Hematopoietic multipotent progenitor cell treated with erythropoietin and hydrocortisone succinate and interleukin-3 and kit ligand, for 4 days (in vitro differentiated cells): ENCODE results near the gene PRTFDC1.
"Not testable (repeated sequence)": the region's sequence is repeated elsewhere in the genome, so short reads cannot be mapped to it uniquely, and the experiment has no call there.

Source experiments
- DNase-seq: peaks from one replicate; pipeline ENCODE4 v3.0.0-alpha.2; 2015

PRTFDC1 gene

GRCh38 chr10:24963521-24964041, 11.2 kb upstream of the PRTFDC1 start:
- no peak for DNase-seq

GRCh38 chr10:24962995-24963394, 10.6 kb upstream of the PRTFDC1 start:
- no peak for DNase-seq

DNA sequence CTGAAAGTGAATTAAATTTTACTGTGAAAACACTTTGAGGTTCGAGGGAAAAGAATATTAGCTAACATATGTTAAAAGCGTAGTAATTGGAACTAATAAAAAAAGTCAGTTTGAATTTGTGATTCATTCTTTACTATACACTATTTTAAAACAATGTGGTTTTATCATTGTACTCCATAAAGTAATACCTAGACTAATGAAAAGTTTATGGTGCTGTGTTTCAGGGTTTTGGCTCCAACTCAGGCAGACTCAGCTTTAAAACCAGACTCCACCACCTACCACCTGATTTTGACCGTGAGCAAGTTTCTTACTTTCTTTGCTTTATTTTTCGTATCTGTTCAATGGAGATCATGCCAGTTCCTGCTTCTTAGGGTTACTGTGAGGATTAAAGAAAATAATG, 9.2 kb upstream of the PRTFDC1 start:
- DNase-seq = no peak

- no peak for DNase-seq
Observed at GRCh38 chr10:24959382-24959730, 7.0 kb upstream of the PRTFDC1 start.

GRCh38 chr10:24958721-24959381, 6.4 kb upstream of the PRTFDC1 start:
- peak; percentile 22 for DNase-seq

GRCh38 chr10:24958091-24958720, 5.8 kb upstream of the PRTFDC1 start:
- DNase-seq = no peak

GRCh38 chr10:24957624-24958051, 5.2 kb upstream of the PRTFDC1 start:
- DNase-seq = not testable (repeated sequence)

- no peak for DNase-seq
Observed at GRCh38 chr10:24953675-24954074, 1.3 kb upstream of the PRTFDC1 start.

DNA sequence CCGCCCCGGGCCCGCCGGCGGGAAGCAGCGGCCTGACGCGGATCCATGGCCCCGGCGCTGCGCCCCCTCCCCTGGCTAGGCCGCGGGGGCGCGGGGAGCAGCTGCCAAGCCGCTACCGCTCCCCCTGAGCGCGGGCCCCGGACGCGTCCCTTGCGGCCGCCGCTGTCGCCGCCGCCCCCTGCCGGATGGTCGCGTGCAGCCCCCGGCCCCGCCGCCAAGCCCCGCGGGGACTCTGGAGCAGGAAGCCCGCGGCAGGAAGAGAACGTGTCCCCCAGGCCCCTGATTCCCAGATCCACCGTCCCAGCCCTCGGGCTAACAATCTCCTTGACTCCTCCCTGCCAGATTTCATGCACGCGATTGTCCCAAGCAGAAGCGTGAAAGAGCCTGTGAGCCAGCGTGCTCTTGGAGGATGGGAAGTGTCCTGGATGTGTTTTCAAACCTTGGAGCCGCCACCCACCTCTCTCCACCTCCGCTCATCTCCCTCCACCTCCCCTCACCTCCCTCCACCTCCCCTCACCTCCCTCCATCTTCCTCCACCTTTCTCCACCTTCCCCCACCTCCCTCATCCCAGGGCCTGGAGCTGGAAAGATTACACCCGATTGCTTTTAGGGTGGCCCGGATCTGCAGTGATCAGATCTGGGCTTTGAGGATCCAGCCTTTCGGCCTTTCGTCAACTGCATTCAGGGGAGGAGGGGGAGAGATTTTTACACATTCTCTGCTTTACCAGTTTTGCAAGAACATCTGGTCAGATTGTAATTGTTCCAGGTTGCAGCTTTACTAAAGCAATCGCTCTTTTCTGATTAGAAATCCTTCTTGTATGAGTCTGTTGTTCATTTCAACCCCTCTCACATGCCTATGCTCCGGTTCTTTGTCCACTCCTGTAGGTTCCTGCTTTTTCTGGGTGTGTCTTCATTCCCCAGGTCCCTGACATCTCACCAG, 570 bp upstream of the PRTFDC1 start:
- DNase-seq = peak; percentile 57

DNA sequence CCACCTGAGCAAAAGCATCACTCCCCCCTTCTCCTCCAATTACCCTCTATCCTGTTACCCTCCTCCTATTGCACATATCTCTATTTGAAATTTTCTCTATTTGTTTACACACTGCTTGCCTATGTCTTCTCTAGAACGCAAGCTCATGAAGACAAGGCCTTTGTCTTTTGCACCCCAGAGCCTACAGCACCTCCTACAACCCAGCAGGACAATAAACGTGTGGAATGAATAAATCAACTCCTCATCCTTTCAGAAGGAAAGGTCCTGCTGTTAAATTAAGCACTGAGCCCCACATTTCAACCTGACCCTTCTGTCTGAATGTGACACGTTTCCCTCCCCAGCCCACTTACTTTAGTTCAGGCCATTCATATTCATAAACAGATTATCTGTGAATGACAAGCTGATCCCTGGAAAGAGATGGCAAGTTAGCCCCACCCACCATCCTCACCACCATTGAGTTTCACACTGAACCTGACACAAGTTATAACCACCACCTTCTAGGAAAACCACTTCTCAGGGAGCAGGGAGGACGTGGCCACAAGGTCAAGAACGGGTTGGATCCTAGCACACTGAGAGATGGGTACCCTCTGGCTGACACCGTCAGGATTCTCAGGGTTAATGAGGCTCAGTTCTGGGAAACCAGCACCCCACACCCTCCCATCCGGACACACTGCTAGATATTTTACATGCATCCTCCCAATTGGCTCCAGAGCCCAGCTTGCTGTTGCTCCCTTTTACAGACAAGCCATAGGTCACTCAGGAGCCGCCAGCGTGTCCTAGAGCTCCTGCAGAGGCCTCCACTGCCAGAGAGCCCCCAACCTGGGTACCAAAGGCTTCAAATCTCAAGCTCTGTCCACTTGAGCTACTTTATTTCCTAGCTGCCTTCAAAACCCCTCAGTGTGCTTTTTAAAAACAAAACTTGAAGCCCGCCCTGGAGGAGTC, 934 bp downstream of the PRTFDC1 start:
- peak; percentile 62 for DNase-seq

GRCh38 chr10:24950439-24950838, 2.0 kb downstream of the PRTFDC1 start:
- DNase-seq = no peak

GRCh38 chr10:24949616-24950015, 2.8 kb downstream of the PRTFDC1 start:
- no peak for DNase-seq

DNA sequence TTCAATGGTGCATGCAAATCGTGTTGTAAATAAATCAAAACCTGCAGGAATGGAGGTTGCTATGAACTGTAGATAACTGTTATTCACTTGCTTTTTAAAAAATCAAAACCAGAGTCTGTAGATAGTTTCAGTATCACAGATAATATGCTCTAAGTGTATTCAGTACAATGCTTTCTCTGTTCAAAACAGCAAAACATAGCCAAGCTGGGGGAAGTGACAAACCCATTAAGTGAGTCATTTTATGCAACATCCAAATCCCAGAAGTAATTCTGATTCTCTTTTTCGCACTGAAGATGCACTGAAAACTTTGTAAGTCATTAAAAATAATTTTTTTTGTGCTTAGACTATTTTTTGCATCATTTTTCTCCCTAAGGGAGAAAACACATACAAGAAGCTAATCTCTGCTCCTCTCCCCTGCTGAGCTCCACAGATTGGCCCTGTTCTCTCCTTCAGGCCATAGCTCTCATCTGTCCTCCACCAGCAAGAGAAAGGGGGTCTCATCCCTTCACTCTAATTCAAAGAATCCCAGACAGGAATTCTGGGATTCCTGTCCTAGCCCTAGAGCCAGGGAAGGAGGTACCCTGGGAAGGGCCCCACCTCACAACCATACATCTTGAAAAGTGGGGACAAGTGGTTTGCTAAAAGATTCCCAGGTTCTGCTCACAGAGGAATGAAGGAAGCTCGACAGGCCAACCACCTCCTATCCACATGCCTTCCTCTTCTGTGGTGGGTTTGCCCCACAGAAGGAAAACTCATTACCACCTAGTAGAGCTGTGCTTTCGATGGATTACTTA, 4.9 kb downstream of the PRTFDC1 start:
- DNase-seq = no peak

DNA sequence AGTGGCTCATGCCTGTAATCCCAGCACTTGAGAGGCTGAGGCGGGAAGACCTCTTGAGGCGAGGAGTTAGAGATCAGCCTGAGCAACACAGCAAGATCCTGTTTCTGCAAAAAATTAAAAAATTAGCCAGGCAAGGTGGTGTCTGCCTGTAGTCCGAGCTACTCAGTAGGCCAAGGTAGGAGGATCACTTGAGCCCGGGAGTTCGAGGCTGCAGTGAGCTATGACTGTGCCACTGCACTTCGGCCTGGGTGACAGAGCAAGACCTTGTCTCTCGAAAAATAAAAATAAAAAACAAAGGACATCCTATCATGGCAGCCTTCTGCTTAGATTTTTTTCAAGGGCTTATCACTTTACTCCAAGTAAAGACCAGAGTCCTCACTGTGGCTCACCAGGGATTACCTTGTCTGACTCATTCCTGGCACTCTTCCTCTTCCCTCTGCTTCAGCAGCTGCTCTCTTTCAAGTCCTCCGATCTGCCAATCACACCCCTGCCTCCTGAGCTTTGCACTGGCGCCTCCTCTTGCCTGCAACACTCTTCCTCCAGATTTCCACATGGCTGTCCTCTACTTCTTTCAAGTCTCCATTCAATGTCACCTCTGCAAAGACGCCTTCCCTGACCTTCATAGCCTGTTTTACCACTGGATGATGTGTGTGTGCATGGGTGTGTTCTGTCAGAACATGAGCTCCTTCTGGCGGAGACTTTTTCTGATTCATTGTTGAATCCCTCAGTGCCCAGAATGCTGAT, 7.7 kb downstream of the PRTFDC1 start:
- peak; percentile 38 for DNase-seq

DNA sequence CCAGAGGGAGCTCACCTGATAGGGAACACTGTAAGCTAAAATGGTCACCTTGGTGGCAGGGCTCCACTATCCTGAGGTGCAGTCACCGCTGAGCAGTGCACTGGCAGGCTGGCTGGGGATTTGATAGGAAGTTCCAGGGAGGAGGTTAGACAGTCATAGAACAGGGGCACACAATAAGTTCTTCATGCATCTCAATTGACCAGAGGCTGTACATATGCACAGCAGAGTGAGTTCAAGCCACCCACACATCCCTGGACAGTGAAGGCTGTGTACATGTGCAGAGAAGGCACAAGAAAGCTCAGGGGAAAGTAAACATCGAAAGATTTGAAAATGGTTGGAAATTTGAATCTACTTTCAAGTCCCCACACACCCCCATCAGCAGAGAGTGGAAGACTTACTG, 13.9 kb downstream of the PRTFDC1 start:
- DNase-seq = no peak

DNA sequence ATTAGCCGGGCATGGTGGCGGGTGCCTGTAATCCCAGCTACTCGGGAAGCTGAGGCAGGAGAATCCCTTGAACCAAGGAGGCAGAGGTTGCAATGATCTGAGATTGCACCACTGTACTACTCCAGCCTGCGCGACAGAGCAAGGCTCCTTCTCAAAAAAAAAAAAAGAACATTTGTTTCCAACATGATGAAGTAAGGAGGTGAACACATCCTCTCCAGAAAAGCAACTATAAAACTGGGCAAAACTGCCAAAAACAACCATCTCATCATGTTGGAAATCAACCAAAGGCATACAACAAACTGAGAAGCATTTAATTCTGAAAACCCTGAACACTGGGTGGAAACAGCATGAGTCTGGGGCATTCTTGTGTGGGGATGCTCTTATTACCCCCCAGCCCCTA, 14.3 kb downstream of the PRTFDC1 start:
- DNase-seq = no peak

DNA sequence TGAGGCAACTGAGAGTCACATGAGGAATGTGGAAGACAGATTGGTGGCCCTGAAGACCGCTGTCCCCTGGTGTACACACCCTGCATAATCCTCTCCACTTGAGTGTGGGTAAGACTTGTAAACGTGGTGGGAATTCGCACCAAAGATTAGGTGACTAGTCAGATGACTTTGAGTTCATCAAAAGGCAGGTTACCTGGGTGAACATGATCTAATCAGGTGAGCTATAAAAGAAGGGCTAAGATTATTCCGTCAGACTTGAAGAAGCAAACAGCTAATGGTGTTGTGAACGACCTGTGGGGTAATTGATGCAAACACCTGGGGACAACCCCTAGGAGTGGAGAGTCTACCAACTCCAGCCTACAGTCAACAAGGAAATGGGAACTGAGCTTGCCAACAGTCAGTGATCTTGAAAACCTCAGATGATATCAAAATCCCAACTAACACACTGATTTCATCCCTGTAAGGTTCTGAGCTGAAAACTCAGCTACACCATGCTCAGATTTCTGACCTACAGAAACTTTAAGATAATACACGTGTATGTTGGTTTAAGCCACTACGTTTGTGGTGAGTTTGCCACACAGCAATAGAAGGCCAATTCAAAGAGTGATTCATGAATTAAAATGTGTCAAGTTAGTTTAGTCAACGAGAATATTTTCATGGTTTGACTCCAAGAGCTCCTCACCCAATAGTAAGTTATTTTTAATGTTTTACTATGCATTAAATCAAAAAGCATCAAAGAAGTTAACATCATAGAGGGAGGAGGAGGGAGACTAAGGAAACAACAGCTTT, 16.7 kb downstream of the PRTFDC1 start:
- DNase-seq = no peak

- DNase-seq = no peak
Observed at GRCh38 chr10:24931236-24931635, 21.2 kb downstream of the PRTFDC1 start.

DNA sequence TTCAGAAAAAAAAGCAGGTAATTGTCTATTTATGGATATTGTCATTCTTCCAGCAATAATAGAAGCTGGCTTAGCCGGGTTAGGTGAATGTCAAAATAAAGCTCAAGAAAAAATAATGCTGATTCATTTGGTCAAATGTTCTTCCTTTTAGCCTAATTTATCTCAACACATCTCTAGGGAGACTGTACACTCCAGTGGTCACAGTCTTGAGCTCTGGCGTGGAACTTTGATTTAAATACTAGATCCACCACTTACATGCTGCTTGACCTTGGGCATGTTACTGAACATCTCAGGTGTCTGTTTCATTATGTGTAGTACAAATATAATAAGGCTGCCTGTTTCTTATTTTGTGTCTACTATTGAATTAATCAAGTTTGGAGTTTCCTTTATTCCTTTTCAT, 22.0 kb downstream of the PRTFDC1 start:
- DNase-seq = no peak

- DNase-seq = no peak
Observed at GRCh38 chr10:24929904-24930303, 22.5 kb downstream of the PRTFDC1 start.
